B cell (primary cell): Measurements from ENCODE around the gene LRRC4B.

Experiments
- CTCF ChIP-seq: fragments of 200-600 bp; IDR thresholded peaks from one replicate; pipeline ENCODE4 v1.8.0; 2022; ENCODE audit warnings: antibody characterized with exemption, mild to moderate bottlenecking
- EZH2 ChIP-seq: IDR thresholded peaks from 2 replicates; pipeline ENCODE4 v1.6.1; 2012; ENCODE audit warnings: borderline replicate concordance, low read depth, mild to moderate bottlenecking, moderate library complexity, low read length; ENCODE audit not compliant: insufficient read depth, poor library complexity, severe bottlenecking

- TF ChIP-seq CTCF (no peak), EZH2 (no peak)
Measured at GRCh38 chr19:50519006-50519575, 49.1 kb downstream of the LRRC4B start.
